ENCODE measurements around the gene OR6B3. TPM values are rescaled to one million over a fixed set of nuclear protein-coding genes. Genes with fewer than 3 reads are reported as not detected.

The OR6B3 gene
- total and polyA plus RNA-seq, 2 donors (not counting 1 experiment from before 2014, with no cell fraction given): not detected

DNA sequence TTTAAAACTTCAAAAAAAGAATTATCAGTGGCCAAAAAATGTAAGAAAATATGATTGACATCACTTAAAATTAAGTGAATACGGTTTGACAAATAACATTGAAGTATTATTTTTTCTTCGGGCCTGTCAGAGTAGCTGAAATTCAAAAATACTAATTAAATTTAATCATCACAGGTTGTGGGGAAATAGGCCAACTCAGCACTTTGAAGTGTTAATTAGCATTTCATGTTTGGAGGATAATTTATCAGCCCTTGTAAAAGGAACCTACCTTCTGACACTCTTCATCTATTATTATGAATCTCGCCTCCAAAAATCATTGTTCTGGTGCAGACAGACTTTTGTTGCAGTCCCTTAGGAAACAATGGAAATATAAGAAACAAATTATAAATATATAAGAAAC, 17.6 kb upstream of the OR6B3 start:
- H2AFZ ChIP-seq (ENCODE audit: low read length): no peak overlapping the region
- no peaks in the 10 kb centered on the region for H3K79me2 ChIP-seq (ENCODE audit: control insufficient read depth, insufficient read depth, low read length)
- no peaks in the 10 kb centered on the region for H3K27me3 ChIP-seq (ENCODE audit: control insufficient read depth, insufficient read depth, low read length)
- no peak overlapping the region for H3K9ac ChIP-seq (ENCODE audit: insufficient read depth, low read length)
- no peak overlapping the region for H3K4me3 ChIP-seq (replicated peaks in 1 of 4; ENCODE audit: control extremely low read depth in 1 of 4, insufficient read depth in 1 of 4, low read depth in 3 of 4, low read length in 4 of 4)
- H3K4me1 ChIP-seq (ENCODE audit: control insufficient read depth, extremely low read depth, insufficient read depth, low read length): no peaks in the 10 kb centered on the region
- no peak overlapping the region for H3K27ac ChIP-seq (ENCODE audit: insufficient read depth, low read length)
- H3K36me3 ChIP-seq (ENCODE audit: control insufficient read depth, insufficient read depth, low read length): no peaks in the 10 kb centered on the region
- no peaks in the 10 kb centered on the region for H3K9me3 ChIP-seq (ENCODE audit: control insufficient read depth, insufficient read depth, low read depth, low read length)
- TF ChIP-seq EZH2 (IDR thresholded peaks at IDR 0.05; ENCODE audit: low read length, missing control alignments): no peak
- TF ChIP-seq, protein P1, sequence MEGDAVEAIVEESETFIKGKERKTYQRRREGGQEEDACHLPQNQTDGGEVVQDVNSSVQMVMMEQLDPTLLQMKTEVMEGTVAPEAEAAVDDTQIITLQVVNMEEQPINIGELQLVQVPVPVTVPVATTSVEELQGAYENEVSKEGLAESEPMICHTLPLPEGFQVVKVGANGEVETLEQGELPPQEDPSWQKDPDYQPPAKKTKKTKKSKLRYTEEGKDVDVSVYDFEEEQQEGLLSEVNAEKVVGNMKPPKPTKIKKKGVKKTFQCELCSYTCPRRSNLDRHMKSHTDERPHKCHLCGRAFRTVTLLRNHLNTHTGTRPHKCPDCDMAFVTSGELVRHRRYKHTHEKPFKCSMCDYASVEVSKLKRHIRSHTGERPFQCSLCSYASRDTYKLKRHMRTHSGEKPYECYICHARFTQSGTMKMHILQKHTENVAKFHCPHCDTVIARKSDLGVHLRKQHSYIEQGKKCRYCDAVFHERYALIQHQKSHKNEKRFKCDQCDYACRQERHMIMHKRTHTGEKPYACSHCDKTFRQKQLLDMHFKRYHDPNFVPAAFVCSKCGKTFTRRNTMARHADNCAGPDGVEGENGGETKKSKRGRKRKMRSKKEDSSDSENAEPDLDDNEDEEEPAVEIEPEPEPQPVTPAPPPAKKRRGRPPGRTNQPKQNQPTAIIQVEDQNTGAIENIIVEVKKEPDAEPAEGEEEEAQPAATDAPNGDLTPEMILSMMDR (conservative IDR thresholded peaks at IDR 0.05 in 1 of 2, IDR thresholded peaks at IDR 0.05 in 1 of 2; ENCODE audit: low read depth in 1 of 2, low read length in 2 of 2): no peak
- H4K20me1 ChIP-seq (ENCODE audit: control insufficient read depth, extremely low read depth, insufficient read depth, low read length): no peaks in the 10 kb centered on the region
- DNase-seq (ENCODE audit: low read depth in 2 of 2): no peak
- H3K4me2 ChIP-seq (ENCODE audit: extremely low read depth, insufficient read depth, low read length): no peak overlapping the region

DNA sequence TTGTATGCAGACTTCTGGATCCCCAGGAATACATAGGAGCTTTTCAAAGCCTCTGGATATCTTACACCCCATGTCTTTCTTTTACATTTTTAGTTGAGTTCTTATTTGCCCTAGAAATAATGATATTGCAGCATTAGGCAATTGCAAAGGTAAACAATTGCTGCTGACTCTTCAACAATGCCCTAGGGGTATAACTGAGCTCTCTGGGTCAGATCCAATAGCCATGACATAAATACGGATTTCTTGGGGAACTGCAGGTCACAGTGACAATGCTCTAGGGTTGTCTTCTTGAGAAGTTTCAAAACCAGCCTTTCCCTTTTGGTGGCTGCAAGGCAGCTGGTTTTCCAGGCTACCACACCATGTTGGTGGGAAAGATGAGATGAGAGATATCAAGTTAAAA, 16.5 kb upstream of the OR6B3 start:
- H3K4me3 ChIP-seq (replicated peaks in 1 of 4; ENCODE audit: control extremely low read depth in 1 of 4, insufficient read depth in 1 of 4, low read depth in 3 of 4, low read length in 4 of 4): no peak overlapping the region
- no peaks in the 10 kb centered on the region for H3K36me3 ChIP-seq (ENCODE audit: control insufficient read depth, insufficient read depth, low read length)
- no peaks in the 10 kb centered on the region for H3K27me3 ChIP-seq (ENCODE audit: control insufficient read depth, insufficient read depth, low read length)
- DNase-seq (ENCODE audit: low read depth in 2 of 2): no peak
- no peak for TF ChIP-seq EZH2 (IDR thresholded peaks at IDR 0.05; ENCODE audit: low read length, missing control alignments)
- TF ChIP-seq, protein P1 (conservative IDR thresholded peaks at IDR 0.05 in 1 of 2, IDR thresholded peaks at IDR 0.05 in 1 of 2; ENCODE audit: low read depth in 1 of 2, low read length in 2 of 2): no peak
- H4K20me1 ChIP-seq (ENCODE audit: control insufficient read depth, extremely low read depth, insufficient read depth, low read length): no peaks in the 10 kb centered on the region
- H3K9ac ChIP-seq (ENCODE audit: insufficient read depth, low read length): no peak overlapping the region
- H2AFZ ChIP-seq (ENCODE audit: low read length): no peak overlapping the region
- no peaks in the 10 kb centered on the region for H3K4me1 ChIP-seq (ENCODE audit: control insufficient read depth, extremely low read depth, insufficient read depth, low read length)
- no peaks in the 10 kb centered on the region for H3K9me3 ChIP-seq (ENCODE audit: control insufficient read depth, insufficient read depth, low read depth, low read length)
- H3K27ac ChIP-seq (ENCODE audit: insufficient read depth, low read length): no peak overlapping the region
- no peak overlapping the region for H3K4me2 ChIP-seq (ENCODE audit: extremely low read depth, insufficient read depth, low read length)
- H3K79me2 ChIP-seq (ENCODE audit: control insufficient read depth, insufficient read depth, low read length): no peaks in the 10 kb centered on the region

DNA sequence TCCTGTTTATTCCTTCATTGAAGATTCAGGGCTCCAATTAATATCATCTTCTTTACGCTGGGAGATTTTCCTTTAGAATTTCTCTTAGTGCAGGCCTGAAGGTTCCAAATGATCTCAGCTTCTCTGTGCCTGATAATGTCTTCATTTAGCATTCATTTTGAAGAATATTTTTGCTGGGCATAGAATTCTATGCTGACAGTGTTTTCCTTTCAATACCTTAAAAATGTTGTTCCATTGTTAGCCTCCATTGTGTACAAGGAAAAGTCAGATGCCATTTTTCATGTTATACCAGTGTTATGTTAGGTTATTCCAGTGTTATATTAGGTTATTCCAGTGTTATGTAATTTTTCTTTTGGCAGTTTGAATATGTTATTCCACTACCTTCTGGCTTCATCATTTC, 14.9 kb upstream of the OR6B3 start:
- H3K9me3 ChIP-seq (ENCODE audit: control insufficient read depth, insufficient read depth, low read depth, low read length): no peaks in the 10 kb centered on the region
- H3K4me1 ChIP-seq (ENCODE audit: control insufficient read depth, extremely low read depth, insufficient read depth, low read length): no peaks in the 10 kb centered on the region
- H3K27me3 ChIP-seq (ENCODE audit: control insufficient read depth, insufficient read depth, low read length): no peaks in the 10 kb centered on the region
- H3K4me3 ChIP-seq (replicated peaks in 1 of 4; ENCODE audit: control extremely low read depth in 1 of 4, insufficient read depth in 1 of 4, low read depth in 3 of 4, low read length in 4 of 4): no peak overlapping the region
- H3K27ac ChIP-seq (ENCODE audit: insufficient read depth, low read length): no peak overlapping the region
- H4K20me1 ChIP-seq (ENCODE audit: control insufficient read depth, extremely low read depth, insufficient read depth, low read length): no peaks in the 10 kb centered on the region
- no peak overlapping the region for H2AFZ ChIP-seq (ENCODE audit: low read length)
- H3K4me2 ChIP-seq (ENCODE audit: extremely low read depth, insufficient read depth, low read length): no peak overlapping the region
- TF ChIP-seq, protein P1 (conservative IDR thresholded peaks at IDR 0.05 in 1 of 2, IDR thresholded peaks at IDR 0.05 in 1 of 2; ENCODE audit: low read depth in 1 of 2, low read length in 2 of 2): no peak
- TF ChIP-seq EZH2 (IDR thresholded peaks at IDR 0.05; ENCODE audit: low read length, missing control alignments): no peak
- no peak for DNase-seq (ENCODE audit: low read depth in 2 of 2)
- H3K9ac ChIP-seq (ENCODE audit: insufficient read depth, low read length): no peak overlapping the region
- no peaks in the 10 kb centered on the region for H3K79me2 ChIP-seq (ENCODE audit: control insufficient read depth, insufficient read depth, low read length)
- no peaks in the 10 kb centered on the region for H3K36me3 ChIP-seq (ENCODE audit: control insufficient read depth, insufficient read depth, low read length)

Data from fibroblast of lung (primary cell).